GM18526 (cell line): Measurements from ENCODE around the gene C2CD2L.

ENCODE experiments used
- POLR2A ChIP-seq: IDR thresholded peaks from 3 replicates; pipeline ENCODE4 v1.6.1; 2011; ENCODE audit not compliant: insufficient read length; ENCODE audit errors: extremely low read depth

The C2CD2L gene

DNA sequence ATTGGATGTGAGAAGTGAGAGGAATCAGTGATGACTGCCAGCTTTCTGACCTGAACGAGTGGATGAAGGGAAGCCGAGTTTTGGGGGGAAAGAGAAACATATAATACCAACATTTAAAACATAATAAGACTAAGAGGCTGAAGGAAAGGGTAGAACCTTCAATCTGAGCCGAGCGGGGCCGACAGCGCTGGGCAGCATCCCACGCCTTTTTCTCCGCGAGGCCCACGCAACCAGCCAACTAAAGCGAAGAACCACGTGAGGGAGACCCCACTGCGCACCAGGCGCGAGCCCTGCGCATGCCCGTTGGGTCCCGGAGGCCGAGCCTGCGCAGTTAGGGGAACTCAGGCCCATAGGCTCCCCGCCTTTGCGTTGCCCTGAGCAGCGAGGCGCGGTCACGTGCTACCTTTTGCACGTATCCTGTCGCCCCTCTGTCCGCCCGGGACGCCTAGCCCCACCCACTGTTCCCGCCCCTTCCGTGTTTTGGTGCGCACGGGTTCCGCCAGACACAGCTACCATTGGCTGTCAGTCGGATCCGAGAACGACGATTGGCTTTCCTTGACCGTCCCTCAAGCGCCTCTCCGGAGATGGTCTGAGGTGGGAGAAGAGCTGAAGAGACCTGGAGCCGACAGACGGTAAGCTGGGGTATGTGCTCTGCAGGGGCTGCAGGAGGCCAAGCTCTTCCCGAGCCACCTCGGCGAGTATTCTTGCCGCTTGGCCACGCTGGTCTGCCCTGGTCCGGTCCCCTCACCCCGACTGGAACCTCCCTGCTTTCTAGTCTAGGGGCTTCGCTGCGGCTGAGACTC is 14.1 kb downstream of the C2CD2L start, which contains the start of gene HINFP:
HINFP (plus strand) TSS at position 573 of the 803 bp plus-strand sequence. CDS start 5,365 bp downstream, outside the sequence.
- TF ChIP-seq POLR2A: peak; percentile 73

DNA sequence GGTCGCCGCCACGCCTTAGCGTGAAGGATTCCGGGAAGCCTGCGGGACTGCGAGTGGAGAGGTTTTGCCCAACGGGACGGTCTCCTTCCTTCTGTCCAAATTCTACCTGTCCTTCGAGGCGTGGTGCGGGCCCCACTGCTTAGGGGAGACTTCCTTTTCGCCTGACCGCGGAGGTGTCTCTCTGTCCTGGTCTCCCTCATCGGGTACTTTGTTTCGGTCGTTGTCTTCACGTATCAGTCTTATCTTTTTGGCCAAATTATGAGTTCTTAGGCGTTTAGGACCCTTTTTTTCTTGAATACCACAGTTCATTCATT is 14.6 kb downstream of the C2CD2L start:
- TF ChIP-seq POLR2A: no peak

DNA sequence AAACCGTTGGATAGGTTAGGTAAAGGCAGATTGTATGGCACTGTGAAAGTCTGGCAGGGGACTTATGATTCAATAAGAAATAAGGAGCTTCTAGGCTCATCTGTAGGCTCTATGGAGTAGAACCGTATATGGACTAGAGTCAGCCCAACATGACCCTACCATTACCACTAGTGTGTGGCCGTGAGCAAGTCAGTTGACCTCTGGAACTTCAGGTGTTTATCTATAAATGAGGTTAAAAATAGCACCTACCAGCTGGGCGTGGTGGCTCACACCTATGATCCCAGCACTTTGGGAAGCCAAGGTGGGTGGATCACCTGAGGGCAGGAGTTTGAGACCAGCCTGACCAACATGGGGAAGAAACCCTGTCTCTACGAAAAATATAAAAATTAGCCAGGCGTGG is 18.7 kb downstream of the C2CD2L start:
- no peak for TF ChIP-seq POLR2A

DNA sequence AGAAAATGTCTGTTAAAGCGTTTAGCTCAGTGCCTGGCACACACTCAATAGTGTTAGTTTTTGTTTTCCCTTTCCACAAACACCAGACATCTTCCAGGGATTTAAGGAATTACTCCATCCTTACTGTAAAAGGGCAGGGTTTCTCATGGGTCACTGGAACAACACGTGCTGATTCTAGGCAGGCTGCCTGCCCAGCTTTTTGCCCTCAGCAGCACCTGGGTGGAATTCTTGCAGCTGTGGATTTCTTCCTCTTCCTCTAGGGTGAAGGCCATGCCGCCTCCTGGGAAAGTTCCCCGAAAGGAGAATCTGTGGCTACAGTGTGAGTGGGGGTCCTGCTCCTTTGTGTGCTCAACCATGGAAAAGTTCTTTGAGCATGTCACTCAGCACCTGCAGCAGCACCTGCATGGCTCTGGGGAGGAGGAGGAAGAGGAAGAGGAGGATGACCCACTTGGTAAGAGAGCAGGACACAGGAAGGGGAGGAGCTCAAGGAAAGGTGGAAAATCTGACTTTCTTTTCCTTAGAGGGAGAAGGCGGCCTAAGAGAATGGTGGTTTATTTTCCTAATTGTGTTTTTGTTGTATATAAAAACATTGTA is 19.6 kb downstream of the C2CD2L start:
- TF ChIP-seq POLR2A: no peak

DNA sequence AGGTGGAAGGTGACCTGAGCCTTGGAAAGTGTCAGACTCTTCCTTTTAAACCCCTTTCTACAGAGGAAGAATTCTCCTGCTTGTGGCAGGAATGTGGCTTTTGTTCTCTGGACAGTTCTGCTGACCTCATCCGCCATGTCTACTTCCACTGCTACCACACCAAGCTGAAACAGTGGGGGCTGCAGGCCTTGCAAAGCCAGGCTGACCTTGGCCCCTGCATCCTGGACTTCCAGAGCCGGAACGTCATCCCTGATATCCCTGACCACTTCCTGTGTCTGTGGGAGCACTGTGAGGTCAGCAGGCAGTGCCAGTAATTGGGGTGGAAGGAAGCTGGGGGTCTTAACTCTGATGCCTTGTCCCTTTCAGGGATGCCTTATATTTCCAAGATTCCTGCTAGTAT is 23.5 kb downstream of the C2CD2L start:
- TF ChIP-seq POLR2A: no peak

DNA sequence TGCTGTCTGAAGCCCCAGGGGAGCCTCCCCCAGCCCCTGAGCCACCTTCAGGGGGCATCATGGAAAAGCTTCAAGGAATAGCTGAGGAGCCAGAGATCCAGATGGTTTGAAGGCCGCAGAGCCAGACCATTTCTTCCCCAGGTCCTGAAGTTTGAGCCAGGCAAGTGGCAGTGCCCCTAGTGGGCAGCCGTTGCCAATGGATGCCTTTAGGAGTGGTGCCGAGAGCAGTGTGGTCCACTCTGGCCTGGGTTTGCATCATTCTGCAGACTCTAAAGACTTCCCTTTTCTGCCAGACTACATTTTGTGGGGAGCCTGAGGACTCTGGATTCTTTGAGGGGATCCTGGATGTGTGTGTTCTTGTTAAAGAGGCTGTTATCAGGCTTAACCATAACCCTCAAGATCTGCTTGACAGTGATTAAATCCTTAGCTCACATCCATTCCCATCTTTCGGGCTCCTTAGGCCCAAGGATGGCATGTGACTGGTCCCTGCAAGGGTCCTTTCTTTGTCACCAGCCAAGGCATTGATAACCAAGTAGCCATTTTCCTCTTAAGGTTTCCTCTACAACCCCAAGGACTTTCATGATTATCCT is 27.3 kb downstream of the C2CD2L start:
- TF ChIP-seq POLR2A: no peak

DNA sequence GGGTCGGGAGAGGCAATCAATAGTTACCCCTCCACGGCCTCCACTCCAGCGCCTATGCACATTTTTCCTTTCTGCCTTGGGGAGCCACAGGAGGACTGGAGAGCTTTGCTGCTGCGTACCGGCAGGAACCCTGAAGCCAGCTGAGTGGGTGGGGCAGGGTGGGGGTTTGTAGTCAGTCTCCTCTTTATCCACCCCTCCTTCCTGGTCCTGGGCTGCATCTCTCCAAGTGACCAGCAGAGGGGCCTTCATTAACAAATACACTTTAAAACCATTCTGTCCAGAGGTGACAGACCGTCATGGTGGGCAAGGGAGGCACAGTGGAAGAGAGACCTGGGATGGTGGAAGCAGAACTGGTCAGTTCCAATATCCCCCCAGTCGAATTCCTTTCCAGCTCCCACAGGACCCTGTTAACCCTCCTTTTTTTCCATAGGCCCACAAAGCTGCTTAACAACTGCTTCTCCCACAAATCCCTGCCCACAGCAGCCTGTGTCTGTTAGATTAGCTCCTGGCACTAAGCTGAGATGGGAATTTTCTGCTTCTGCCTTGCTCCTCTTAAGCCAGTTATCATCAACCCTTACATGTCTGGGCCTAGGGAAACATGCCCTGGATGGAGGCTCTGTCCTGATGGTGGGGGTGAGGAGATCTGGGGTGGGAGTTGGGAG is 37.8 kb downstream of the C2CD2L start:
- no peak for TF ChIP-seq POLR2A

DNA sequence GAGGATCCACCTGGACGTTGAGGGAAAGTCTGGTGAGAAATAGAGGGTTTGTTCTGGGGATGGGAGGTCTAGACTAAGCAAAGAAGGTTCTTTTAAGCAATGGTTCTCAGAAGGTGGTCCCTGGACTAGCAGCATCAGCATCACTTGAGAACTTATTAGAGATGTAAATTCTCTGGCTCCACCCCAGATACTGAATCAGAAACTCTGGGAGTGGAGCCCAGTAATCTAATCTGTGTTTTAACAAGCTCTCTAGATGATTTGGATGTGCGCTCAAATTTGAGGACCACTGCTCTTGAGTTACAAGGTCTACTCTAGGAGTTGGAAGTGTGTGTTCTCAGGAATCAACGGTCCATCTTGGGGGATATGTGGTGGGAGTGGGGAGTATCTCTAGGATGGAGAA is 38.4 kb downstream of the C2CD2L start:
- no peak for TF ChIP-seq POLR2A

DNA sequence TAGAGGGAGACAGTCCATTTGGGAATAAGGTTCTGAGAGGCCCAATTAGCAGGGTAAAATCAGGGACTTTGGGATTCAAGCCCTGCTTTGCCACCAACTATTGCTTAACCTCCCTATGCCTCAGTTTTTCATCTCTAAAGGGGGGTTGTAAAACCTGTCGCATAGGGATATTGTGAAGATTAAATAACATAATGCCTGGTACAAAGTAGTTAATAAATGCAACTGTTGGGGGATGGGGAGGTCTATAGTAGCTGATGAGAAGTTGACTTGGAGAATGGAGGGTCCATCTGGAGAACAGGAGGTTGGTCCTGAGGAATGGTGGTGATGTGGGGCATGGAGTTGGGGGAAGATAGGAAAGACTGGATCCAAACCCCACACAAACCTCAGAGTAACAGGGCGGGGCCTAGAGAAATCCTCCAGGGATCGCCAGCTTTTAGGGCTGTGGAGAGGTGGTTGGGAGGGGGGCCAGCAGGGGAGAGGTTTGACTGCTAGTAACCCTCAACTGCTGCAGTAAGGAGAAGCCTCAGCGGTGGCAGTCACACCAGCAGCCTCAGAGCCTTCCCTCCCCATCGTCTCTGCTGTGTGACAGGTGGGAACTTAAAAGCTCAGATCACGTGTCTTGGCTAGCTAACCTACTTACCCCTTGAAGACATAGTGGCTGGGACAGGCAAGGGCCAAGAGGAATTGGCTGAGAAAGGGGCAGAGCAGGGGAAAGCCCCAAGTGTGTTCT is 40.6 kb downstream of the C2CD2L start:
- no peak for TF ChIP-seq POLR2A

DNA sequence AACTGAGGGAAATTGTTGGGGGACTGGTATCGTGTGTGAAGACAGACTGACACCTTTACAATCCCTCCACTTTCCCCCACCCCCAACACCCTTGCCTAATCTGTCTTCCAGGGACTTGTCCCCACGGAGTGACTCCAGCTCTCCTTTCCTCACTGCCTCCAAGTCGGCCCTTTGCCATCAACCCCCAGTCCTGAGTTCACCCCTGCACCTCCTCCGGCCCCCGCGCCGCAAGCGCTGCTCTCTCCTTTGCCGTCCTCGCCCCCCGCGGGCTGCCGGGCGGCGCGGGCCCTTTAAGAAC is 41.5 kb downstream of the C2CD2L start:
- TF ChIP-seq POLR2A: no peak

DNA sequence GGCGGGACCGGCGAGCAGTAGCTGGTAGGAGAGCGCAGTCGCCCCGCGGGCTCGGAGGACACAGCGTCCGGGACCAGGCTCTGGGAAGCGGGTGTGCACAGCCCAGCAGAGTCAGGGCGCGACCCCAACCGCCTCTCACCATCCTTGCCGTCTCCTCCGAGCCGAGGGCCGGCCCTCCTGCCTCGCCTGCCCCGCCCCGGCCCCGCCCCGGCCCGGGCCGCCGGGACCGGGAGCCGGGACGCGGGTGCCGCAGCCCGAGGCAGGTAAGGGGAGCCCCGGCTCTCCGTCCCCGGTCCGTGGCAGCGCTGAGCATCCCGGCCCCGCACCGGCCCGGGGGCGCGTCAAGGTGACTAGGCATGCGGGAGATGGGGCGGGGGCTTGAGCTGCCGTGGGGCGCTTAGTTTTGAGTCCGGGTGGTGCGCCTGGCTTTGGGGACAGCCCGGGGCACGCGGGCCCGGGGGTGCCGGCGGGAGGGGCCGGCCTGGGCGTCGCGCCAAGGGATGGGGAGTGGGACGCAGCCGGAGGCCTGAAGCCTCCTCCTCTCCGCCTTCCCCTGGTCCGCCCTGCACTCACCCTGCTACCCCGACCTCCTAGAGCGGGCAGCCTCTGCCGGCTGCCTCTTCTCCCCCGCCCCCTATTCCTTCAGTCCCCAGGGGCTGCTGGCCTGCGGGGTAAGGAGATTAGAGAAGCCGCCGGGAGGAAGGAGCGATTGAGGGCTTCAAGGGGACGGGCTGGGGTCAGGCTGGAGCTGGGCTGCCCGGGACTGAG is 42.1 kb downstream of the C2CD2L start, which contains the start of gene ABCG4:
ABCG4 (plus strand) TSS at position 35 of the 768 bp plus-strand sequence. CDS start 914 bp downstream, outside the sequence.
- TF ChIP-seq POLR2A: no peak

DNA sequence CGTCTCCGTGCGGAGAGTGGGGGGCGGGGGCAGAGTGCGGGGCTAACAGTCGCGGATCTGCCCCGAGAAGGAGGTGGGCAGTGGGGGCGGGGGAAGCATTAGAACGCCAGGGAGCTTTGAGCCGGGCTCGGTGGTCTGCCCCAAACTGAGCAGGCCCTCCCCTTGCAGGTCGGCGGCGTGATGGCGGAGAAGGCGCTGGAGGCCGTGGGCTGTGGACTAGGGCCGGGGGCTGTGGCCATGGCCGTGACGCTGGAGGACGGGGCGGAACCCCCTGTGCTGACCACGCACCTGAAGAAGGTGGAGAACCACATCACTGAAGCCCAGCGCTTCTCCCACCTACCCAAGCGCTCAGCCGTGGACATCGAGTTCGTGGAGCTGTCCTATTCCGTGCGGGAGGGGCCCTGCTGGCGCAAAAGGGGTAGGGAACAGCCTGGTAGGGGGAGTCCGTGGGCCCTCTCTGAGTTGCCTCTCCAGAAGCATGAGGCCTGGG is 42.7 kb downstream of the C2CD2L start:
- no peak for TF ChIP-seq POLR2A

DNA sequence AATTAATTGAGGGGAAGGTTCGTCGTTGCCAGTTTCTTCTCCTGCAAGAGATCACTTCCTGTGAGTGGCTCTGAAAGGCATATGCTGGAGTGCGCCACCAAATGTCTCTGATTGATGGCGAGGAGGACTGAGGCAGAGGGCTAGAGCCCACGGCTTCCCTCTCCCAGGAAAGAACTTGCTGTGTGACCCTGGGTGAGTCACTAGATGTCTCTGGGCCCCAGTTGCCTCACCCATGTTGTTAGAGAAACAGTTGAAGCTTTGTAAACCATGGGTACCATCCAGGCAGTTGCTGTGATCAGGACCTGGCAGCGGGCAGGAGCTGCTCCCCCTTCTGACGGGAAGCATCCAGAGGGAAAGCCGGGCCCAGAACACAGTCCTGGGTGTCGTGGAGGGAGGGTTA is 44.9 kb downstream of the C2CD2L start:
- no peak for TF ChIP-seq POLR2A

DNA sequence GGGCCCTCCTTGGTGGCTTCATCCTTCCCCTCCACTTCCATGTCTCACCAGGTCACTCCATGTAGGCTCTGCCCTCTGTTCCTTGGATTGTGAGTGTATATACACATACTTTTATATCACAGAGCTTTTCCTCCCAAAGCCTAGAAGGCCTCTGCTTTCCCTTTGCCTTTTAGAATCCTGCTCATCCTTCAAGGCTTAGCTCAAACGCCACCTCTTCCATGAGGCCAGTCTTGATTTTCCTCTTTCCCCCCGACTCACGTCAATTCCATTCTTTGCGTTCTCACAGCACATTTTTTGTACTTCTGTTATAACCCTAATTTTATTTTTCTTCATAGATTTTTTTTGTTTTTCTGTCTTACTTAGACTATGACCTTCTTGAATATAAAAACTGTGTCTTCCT is 45.5 kb downstream of the C2CD2L start:
- TF ChIP-seq POLR2A: no peak
